Measurements from ENCODE around the gene TEF.

Gene TEF

DNA sequence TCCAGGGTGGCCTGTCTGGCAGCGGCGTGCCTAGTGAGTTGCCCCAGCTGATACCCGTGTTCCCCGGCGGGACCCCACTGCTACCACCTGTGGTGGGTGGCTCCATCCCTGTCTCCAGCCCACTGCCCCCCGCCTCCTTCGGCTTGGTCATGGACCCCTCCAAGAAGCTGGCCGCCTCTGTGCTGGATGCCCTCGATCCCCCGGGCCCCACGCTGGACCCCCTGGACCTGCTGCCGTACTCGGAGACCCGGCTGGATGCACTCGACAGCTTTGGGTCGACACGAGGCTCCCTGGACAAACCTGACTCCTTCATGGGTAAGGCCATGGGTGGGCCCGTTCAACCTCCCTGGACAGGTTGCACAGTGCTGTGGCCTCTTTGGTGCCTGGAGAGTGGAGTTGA, 41.9 kb upstream of the TEF start:
- no peak overlapping the region for H3K27ac ChIP-seq
- TF ChIP-seq, protein P1, sequence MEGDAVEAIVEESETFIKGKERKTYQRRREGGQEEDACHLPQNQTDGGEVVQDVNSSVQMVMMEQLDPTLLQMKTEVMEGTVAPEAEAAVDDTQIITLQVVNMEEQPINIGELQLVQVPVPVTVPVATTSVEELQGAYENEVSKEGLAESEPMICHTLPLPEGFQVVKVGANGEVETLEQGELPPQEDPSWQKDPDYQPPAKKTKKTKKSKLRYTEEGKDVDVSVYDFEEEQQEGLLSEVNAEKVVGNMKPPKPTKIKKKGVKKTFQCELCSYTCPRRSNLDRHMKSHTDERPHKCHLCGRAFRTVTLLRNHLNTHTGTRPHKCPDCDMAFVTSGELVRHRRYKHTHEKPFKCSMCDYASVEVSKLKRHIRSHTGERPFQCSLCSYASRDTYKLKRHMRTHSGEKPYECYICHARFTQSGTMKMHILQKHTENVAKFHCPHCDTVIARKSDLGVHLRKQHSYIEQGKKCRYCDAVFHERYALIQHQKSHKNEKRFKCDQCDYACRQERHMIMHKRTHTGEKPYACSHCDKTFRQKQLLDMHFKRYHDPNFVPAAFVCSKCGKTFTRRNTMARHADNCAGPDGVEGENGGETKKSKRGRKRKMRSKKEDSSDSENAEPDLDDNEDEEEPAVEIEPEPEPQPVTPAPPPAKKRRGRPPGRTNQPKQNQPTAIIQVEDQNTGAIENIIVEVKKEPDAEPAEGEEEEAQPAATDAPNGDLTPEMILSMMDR (conservative IDR thresholded peaks at IDR 0.05): no peak

DNA sequence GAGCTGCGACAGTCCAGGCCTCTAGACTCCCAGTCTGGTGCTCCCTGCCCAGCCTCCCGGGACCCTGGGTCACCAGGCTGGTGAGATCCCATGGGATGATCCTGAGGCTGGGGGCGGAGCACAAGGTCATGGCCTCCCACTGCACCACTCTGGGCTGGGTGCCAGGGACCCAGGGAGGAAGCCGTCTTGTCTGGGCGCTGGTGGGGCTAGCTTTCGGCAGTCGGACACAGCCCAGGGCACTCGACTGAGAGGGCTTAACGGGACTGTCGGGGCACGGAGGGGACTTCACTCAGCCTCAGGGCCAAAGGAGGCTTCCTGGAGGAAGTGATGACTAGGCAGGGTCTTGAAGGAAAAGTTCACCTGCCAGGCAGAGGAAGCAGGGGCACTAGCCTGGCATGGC, 41.4 kb upstream of the TEF start:
- TF ChIP-seq, protein P1 (conservative IDR thresholded peaks at IDR 0.05): no peak
- H3K27ac ChIP-seq: no peak overlapping the region

DNA sequence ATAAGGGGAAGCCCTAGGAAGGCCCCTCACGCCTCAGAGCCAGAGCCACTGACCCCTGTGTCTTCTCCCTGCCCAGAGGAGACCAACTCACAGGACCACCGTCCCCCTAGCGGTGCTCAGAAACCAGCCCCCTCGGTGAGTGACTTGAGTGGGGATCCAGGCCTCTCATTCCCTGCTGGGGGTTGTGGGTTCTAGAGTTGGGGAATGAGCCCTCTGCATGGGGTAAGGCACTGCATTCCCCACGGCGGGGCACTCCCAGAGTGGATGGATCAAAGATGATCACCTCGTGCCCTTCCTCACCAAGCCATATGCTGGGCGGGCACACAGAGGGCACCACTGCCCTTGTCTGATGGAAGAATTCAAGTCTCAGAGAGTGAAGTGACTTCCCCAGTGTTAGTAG, 40.7 kb upstream of the TEF start:
- TF ChIP-seq, protein P1 (conservative IDR thresholded peaks at IDR 0.05): no peak

DNA sequence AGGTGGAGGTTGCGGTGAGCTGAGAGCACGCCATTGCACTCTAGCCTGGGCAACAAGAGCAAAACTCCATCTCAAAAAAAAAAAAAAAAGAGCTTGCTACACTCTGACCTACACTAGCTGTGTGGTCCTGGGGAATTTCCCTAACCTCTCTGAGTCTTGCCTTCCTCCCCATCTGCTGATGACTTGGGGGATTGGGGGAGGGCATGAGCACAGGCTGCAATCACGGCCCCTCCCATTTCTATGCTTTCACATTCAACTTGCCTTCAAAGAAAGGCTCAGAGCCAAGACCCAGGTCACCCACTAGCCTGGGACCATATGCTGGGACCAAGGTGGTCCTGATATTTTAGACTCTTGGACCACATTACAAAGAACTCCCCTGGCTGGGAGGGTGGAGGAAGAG, 39.8 kb upstream of the TEF start:
- no peak overlapping the region for H3K27ac ChIP-seq
- TF ChIP-seq, protein P1 (conservative IDR thresholded peaks at IDR 0.05): no peak

More for the DNA sequence above, 40.7 kb upstream of the TEF start:
- no peak overlapping the region for H3K27ac ChIP-seq

DNA sequence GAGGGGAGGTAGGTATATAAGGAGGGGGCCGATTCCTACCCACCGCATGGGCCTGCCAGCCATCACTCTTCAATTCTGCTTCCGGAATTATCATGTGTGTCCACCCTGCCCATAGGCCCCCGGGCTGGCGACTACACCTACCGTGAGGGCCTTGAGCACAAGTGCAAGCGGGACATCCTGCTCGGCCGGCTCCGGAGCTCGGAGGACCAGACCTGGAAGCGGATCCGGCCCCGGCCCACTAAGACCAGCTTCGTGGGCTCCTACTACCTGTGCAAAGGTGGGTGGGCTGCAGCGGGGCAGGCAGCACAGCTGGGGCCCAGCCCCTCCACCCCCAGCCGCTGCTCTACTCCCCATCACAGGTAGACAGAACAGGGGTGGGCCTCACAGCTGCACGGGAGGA, 38.4 kb upstream of the TEF start:
- no peak overlapping the region for H3K27ac ChIP-seq
- TF ChIP-seq, protein P1 (conservative IDR thresholded peaks at IDR 0.05): no peak

DNA sequence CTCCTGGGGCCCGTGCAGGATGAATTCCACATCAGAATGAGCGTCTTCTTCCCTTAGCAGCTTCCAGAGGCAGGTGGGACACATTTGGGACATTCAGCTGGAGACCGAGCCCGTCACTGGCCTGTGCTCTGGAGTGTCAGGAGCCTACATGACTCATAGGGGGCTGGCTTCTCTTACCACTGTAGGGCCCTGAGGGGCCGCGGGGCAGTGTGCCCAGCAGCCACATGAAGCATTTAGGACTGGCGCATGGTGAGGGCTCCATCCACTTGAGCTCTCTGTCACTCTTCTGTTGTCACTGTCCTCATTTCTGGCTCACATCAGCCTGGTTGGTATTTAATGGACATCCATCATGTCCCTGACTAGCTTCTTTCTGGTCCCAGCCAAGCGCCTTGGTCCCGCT, 38.0 kb upstream of the TEF start:
- H3K27ac ChIP-seq: no peak overlapping the region
- TF ChIP-seq, protein P1 (conservative IDR thresholded peaks at IDR 0.05): no peak

DNA sequence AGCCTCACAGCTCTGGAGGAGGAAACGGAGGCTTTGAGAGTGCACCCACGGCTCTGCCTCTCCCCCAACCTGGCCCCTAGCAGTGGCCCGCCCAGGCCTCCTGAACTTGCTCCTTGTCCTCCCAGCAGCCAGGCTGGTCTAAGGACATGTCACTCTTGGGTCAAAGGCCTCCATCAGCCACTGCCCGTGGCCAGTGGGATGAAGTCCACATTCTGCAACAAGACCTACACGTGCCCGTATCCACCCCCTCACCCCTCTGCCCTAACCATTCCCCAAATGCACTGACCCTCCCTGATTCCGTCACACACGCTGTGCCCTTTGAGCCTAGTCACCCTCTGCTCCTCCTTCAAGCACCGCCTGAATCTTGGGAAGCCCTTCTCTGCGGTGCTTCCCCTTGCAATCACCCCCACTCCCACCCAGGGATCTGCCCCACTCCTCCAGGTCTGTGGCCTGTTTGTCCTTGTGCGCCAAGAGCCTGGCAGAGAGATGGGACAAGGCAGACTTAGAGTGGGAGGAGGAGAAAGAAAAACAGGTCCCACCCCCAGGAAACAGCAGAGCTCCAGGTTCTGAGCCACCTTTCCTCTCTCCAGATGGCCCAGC, 37.5 kb upstream of the TEF start:
- H3K27ac ChIP-seq: no peak overlapping the region
- TF ChIP-seq, protein P1 (conservative IDR thresholded peaks at IDR 0.05): no peak

All from VCaP (cell line).